Brain microvascular endothelial cell (primary cell): Measurements from ENCODE around the gene KRTAP19-4.

ENCODE experiments used
- DNase-seq: peaks from one replicate; pipeline ENCODE4 v3.0.0-alpha.2; 2020
- H3K27ac ChIP-seq: fragments of 250-450 bp; sonication (Bioruptor Pico); 2 replicates; pipeline ENCODE4 v1.5.1; 2020; ENCODE audit warnings: mild to moderate bottlenecking, moderate library complexity
- H3K27me3 ChIP-seq: fragments of 250-450 bp; sonication (Bioruptor Pico); replicated peaks from 2 replicates; pipeline ENCODE4 v1.5.1; 2020; ENCODE audit warnings: mild to moderate bottlenecking
- H3K36me3 ChIP-seq: fragments of 250-450 bp; sonication (Bioruptor Pico); replicated peaks from 2 replicates; pipeline ENCODE4 v1.5.1; 2020; ENCODE audit warnings: mild to moderate bottlenecking
- H3K4me3 ChIP-seq: 2 replicates; pipeline ENCODE4 v1.5.1; 2011; ENCODE audit warnings: low read depth, mild to moderate bottlenecking, control low read depth, low read length, moderate library complexity
- in situ Hi-C: cut with HindIII; loops from 2 replicates; pipeline ENCODE4 v1.10.0; 2017; ENCODE audit warnings: low sequenced_read_pairs, low pct_ligation_motif_present
- TF ChIP-seq, protein P1 (sequence below): IDR thresholded peaks from 2 replicates; pipeline ENCODE4 v1.5.1; 2011; ENCODE audit warnings: low read depth, mild to moderate bottlenecking, moderate library complexity, low read length, control low read depth, inconsistent platforms; ENCODE audit errors: missing control alignments

Gene KRTAP19-4

GRCh38 chr21:30491963-30492428, 5.0 kb downstream of the KRTAP19-4 start, which contains the start of gene KRTAP19-3:
TSS of gene KRTAP19-3 (minus strand) at chr21:30492013. CDS start at chr21:30491957, 56 bp downstream.
- H3K27me3 ChIP-seq: no peaks in the 10 kb centered on the region
- DNase-seq: no peak
- no peaks in the 10 kb centered on the region for H3K36me3 ChIP-seq
- no peak within 1 kb of the TSS for H3K27ac ChIP-seq
- TF ChIP-seq, protein P1, sequence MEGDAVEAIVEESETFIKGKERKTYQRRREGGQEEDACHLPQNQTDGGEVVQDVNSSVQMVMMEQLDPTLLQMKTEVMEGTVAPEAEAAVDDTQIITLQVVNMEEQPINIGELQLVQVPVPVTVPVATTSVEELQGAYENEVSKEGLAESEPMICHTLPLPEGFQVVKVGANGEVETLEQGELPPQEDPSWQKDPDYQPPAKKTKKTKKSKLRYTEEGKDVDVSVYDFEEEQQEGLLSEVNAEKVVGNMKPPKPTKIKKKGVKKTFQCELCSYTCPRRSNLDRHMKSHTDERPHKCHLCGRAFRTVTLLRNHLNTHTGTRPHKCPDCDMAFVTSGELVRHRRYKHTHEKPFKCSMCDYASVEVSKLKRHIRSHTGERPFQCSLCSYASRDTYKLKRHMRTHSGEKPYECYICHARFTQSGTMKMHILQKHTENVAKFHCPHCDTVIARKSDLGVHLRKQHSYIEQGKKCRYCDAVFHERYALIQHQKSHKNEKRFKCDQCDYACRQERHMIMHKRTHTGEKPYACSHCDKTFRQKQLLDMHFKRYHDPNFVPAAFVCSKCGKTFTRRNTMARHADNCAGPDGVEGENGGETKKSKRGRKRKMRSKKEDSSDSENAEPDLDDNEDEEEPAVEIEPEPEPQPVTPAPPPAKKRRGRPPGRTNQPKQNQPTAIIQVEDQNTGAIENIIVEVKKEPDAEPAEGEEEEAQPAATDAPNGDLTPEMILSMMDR: no peak
- in situ Hi-C loops: no loop called here
- no peak within 1 kb of the TSS for H3K4me3 ChIP-seq

DNA sequence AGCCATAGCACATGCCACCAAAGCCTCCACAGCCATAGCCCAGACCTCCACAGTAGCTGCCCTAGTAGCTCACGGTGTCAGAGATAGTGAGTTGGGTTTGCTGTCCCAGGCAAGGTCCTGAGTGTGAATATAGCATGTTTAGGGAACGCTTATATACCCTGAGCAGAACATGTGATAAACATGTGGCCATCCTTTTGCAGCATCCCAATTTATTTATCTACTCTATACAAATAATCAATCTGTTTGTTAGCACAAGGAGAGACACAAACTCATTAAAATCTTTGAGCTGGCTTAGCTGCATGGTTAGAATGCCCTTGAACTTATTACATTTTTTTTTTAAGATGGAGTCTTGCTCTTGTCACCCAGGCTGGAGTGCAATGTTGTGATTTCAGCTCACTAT, 9.6 kb downstream of the KRTAP19-4 start, which contains the start of gene KRTAP19-2:
Gene KRTAP19-2, minus strand, starts transcription at position 101 of the 400 bp plus-strand sequence. Its CDS starts 88 bp downstream, at position 13.
- H3K36me3 ChIP-seq: no peaks in the 10 kb centered on the region
- in situ Hi-C loops: no loop called here
- H3K27me3 ChIP-seq: no peaks in the 10 kb centered on the region
- H3K27ac ChIP-seq: no peak within 1 kb of the TSS
- TF ChIP-seq, protein P1: no peak
- no peak within 1 kb of the TSS for H3K4me3 ChIP-seq
- DNase-seq: no peak

GRCh38 chr21:30486180-30486579, 10.8 kb downstream of the KRTAP19-4 start:
- Histone ChIP-seq H3K4me3 (no peak overlapping the region), H3K27ac (no peak overlapping the region), H3K27me3 (no peaks in the 10 kb centered on the region), H3K36me3 (no peaks in the 10 kb centered on the region)
- in situ Hi-C loops: no loop called here
- no peak for DNase-seq
- TF ChIP-seq, protein P1: no peak

DNA sequence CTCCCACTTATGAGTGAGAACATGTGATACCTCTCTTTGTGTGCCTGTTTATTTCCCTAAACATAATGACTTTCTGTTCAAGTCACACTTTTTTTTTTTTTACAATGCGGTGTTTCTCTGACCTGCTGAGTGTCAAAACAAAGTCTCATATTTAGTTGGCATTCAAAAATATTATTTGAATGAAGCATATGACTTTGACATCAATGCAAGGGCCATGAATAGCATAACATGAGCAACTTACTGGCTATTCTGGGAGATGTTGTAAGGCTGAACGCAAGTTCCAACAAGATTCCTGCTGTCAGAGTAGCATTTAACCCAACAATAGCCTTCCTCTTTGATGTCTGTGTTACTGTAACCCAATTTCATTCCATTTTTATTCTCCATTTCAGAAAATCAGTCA, 14.8 kb downstream of the KRTAP19-4 start:
- H3K27me3 ChIP-seq: no peaks in the 10 kb centered on the region
- in situ Hi-C loops: no loop called here
- TF ChIP-seq, protein P1: no peak
- no peaks in the 10 kb centered on the region for H3K36me3 ChIP-seq
- DNase-seq: no peak
- no peak overlapping the region for H3K27ac ChIP-seq
- no peak overlapping the region for H3K4me3 ChIP-seq

DNA sequence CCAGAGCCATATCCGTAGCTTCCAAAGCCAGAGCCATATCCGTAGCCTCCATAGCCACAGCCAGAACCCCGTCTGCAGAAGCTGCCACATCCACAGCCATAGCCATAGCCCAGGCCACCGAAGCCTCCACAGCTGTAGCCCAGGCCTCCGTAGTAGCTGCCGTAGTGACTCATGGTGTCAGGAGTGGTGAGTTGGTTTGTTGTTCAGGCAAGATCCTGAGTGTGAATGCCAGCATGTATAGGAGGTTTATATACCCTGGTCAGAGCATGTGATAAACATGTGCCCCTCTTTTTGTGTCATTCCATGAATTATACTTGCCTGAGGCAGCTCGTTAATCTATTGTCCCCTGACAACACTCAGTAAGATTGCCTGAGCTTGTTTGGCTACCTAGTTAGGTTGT, 16.8 kb downstream of the KRTAP19-4 start, which contains the start of gene KRTAP19-1:
Gene KRTAP19-1, minus strand, starts transcription at position 223 of the 400 bp plus-strand sequence. Its CDS starts 50 bp downstream, at position 173.
- Histone ChIP-seq H3K27ac (no peak within 1 kb of the TSS), H3K4me3 (no peak within 1 kb of the TSS), H3K27me3 (no peaks in the 10 kb centered on the region), H3K36me3 (no peaks in the 10 kb centered on the region)
- TF ChIP-seq, protein P1: no peak
- DNase-seq: no peak
- in situ Hi-C loops: no loop called here

DNA sequence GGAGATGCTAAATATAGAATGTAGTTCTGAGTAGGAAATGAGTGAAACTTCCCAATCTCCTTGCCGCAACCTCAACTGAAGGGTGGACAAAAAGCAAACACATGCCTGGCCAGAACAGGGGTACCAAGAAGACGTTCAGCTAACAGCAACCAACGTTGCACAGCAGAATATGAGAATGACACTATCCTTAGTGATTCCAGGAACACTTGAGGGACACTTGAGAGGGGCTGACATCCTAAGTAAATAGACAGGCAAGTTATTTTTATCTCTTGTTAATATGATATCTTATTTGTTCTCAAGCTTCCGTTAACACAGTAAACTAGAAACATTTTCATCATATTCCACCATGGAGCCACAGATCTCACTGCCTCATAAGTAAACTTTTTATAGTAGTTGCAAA, 17.7 kb downstream of the KRTAP19-4 start:
- TF ChIP-seq, protein P1: no peak
- no peak overlapping the region for H3K27ac ChIP-seq
- DNase-seq: no peak
- no peak overlapping the region for H3K4me3 ChIP-seq
- in situ Hi-C loops: no loop called here
- H3K36me3 ChIP-seq: no peaks in the 10 kb centered on the region
- H3K27me3 ChIP-seq: no peaks in the 10 kb centered on the region
